Measurements from ENCODE around the gene ZNF20.

DNA sequence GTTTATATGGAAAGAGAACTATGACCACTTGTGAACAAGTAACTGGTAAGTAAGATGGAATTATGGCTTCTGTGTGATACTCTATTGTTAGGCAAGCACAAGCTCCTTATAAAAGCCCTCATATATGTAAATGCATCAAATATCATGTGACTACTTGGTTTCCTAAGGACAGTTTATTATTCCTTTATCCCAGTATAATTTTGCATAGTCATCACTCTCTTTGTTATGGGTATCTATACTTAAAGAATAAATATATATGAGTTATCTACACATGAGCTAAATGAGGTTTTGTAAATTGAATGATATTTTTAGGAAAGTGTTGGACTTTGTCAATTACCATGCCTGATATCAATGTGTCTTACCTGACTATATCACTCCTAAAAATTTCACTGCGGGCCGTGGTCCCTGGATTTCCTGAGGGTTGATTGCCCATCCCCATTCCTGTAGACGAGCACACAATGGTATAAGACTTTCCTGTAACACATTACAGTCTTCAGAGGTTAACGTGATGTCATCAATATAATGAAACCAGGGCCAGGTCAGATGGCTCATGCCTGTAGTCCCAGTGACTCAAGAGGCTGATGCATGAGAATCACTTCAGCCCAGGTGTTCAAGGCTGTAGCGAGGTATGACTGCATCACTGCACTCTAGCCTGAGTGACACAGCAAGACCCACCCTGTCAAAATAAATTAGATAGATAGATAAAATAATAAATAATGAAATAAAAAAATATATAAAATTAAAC is 54.9 kb downstream of the ZNF20 start:
- TF ChIP-seq REST (IDR thresholded peaks at IDR 0.05; ENCODE audit: insufficient replicate concordance, low read depth) = no peak
- TF ChIP-seq, protein P1, sequence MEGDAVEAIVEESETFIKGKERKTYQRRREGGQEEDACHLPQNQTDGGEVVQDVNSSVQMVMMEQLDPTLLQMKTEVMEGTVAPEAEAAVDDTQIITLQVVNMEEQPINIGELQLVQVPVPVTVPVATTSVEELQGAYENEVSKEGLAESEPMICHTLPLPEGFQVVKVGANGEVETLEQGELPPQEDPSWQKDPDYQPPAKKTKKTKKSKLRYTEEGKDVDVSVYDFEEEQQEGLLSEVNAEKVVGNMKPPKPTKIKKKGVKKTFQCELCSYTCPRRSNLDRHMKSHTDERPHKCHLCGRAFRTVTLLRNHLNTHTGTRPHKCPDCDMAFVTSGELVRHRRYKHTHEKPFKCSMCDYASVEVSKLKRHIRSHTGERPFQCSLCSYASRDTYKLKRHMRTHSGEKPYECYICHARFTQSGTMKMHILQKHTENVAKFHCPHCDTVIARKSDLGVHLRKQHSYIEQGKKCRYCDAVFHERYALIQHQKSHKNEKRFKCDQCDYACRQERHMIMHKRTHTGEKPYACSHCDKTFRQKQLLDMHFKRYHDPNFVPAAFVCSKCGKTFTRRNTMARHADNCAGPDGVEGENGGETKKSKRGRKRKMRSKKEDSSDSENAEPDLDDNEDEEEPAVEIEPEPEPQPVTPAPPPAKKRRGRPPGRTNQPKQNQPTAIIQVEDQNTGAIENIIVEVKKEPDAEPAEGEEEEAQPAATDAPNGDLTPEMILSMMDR (IDR thresholded peaks at IDR 0.05; ENCODE audit: insufficient read depth, low read length) = no peak

Measured in HL-60 (cell line).